Neural cell (in vitro differentiated cells): ENCODE results near the gene ZCCHC17. TPM values are rescaled to one million over a fixed set of nuclear protein-coding genes. Genes with fewer than 3 reads are reported as not detected.

Source experiments
- H2AFZ ChIP-seq: fragments of 200-600, 300-800 bp; sonication (generic), shearing (Covaris generic); 2 replicates; pipeline ENCODE4 v1.6.0; 2014; ENCODE audit warnings: low read depth, mild to moderate bottlenecking, antibody characterized with exemption, low read length, moderate library complexity
- H3F3A ChIP-seq: fragments of 200-600 bp; shearing (Covaris generic); 2 replicates; pipeline ENCODE4 v1.6.1; 2016; ENCODE audit warnings: mild to moderate bottlenecking, moderate library complexity, mixed read lengths, antibody characterized with exemption, low read length; ENCODE audit not compliant: insufficient read depth, poor library complexity, severe bottlenecking
- H3K27ac ChIP-seq: fragments of 200-600, 300-800 bp; sonication (generic), shearing (Covaris generic); 2 replicates; pipeline ENCODE4 v1.5.1; 2014; ENCODE audit warnings: mild to moderate bottlenecking, low read length, moderate library complexity
- H3K27me3 ChIP-seq: fragments of 300-800, 200-600 bp; sonication (generic), shearing (Covaris generic); 2 replicates; pipeline ENCODE4 v1.6.0; 2014; ENCODE audit warnings: mild to moderate bottlenecking, low read depth, low read length, moderate library complexity; ENCODE audit not compliant: insufficient read depth
- H3K36me3 ChIP-seq: fragments of 300-800, 200-600 bp; sonication (generic), shearing (Covaris generic); 2 replicates; pipeline ENCODE4 v1.5.1; 2014; ENCODE audit warnings: mild to moderate bottlenecking, antibody characterized with exemption, low read length, moderate library complexity; ENCODE audit not compliant: insufficient read depth
- H3K4me2 ChIP-seq: fragments of 300-800, 200-600 bp; sonication (generic), shearing (Covaris generic); 2 replicates; pipeline ENCODE4 v1.6.0; 2014; ENCODE audit warnings: mild to moderate bottlenecking, low read length
- H3K4me3 ChIP-seq: fragments of 300-800, 200-600 bp; sonication (generic), shearing (Covaris generic); 2 replicates; pipeline ENCODE4 v1.5.1; 2014; ENCODE audit warnings: mild to moderate bottlenecking, low read length, moderate library complexity
- H3K79me2 ChIP-seq: fragments of 200-600 bp; shearing (Covaris generic); replicated peaks from 2 replicates; pipeline ENCODE4 v1.6.0; 2014; ENCODE audit warnings: mild to moderate bottlenecking, low read length, moderate library complexity; ENCODE audit not compliant: insufficient read depth
- H3K9ac ChIP-seq: fragments of 300-800, 200-600 bp; sonication (generic), shearing (Covaris generic); 2 replicates; pipeline ENCODE4 v1.6.1; 2016; ENCODE audit warnings: mild to moderate bottlenecking, low read length, mixed read lengths
- H3K9me2 ChIP-seq: fragments of 200-600 bp; shearing (Covaris generic); 2 replicates; pipeline ENCODE4 v1.6.1; 2016; ENCODE audit warnings: mild to moderate bottlenecking, low read length, mixed read lengths; ENCODE audit not compliant: insufficient read depth
- H3K9me3 ChIP-seq: fragments of 200-600, 300-800 bp; sonication (generic), shearing (Covaris generic); 2 replicates; pipeline ENCODE4 v1.6.1; 2016; ENCODE audit warnings: mild to moderate bottlenecking, mixed run types, low read length, moderate library complexity, mixed read lengths
- H4K20me1 ChIP-seq: fragments of 200-600 bp; shearing (Covaris generic); 2 replicates; pipeline ENCODE4 v1.6.1; 2016; ENCODE audit warnings: mild to moderate bottlenecking, mixed run types; ENCODE audit not compliant: insufficient read depth
- EP300 ChIP-seq: fragments of 450-650 bp; conservative IDR thresholded peaks from 2 replicates; pipeline ENCODE4 v1.6.1; 2014; ENCODE audit warnings: antibody characterized with exemption, mild to moderate bottlenecking, moderate library complexity; ENCODE audit not compliant: poor library complexity, severe bottlenecking
- EZH2 ChIP-seq: fragments of 200-600, 300-800 bp; shearing (Covaris generic), sonication (generic); IDR thresholded peaks from 2 replicates; pipeline ENCODE4 v1.6.1; 2014; ENCODE audit warnings: antibody characterized with exemption, low read length, borderline replicate concordance, mild to moderate bottlenecking; ENCODE audit not compliant: insufficient read depth, poor library complexity, severe bottlenecking
- MXI1 ChIP-seq: fragments of 450-650 bp; conservative IDR thresholded peaks from 2 replicates; pipeline ENCODE4 v1.6.1; 2014; ENCODE audit warnings: antibody characterized with exemption, mild to moderate bottlenecking; ENCODE audit not compliant: poor library complexity, severe bottlenecking
- POLR2AphosphoS5 ChIP-seq: IDR thresholded peaks from 2 replicates; pipeline ENCODE4 v1.6.1; 2012
- RAD21 ChIP-seq: fragments of 450-650 bp; conservative IDR thresholded peaks from 2 replicates; pipeline ENCODE4 v1.6.1; 2014; ENCODE audit warnings: antibody characterized with exemption, mild to moderate bottlenecking, moderate library complexity
- SMC3 ChIP-seq: fragments of 450-650 bp; conservative IDR thresholded peaks from 2 replicates; pipeline ENCODE4 v1.6.1; 2014; ENCODE audit warnings: antibody characterized with exemption, mild to moderate bottlenecking, moderate library complexity; ENCODE audit not compliant: poor library complexity
- TAF1 ChIP-seq: IDR thresholded peaks from 2 replicates; pipeline ENCODE4 v1.6.1; 2012; ENCODE audit warnings: low read depth
- polyA plus RNA-seq: library from polyadenylated mRNA; depleted of rRNA; stranded (reverse); fragments of >200 nt; gene quantifications from 2 replicates; pipeline ENCODE4 v1.2.3, GENCODE V29; 2014
- TF ChIP-seq, protein P1 (sequence below): fragments of 450-650 bp; IDR thresholded peaks from 2 replicates; pipeline ENCODE4 v1.5.1; 2014; ENCODE audit warnings: antibody characterized with exemption, mild to moderate bottlenecking, moderate library complexity; ENCODE audit not compliant: poor library complexity, severe bottlenecking
- TF ChIP-seq, protein P2 (sequence below): IDR thresholded peaks from 2 replicates; pipeline ENCODE4 v1.6.1; 2012; ENCODE audit warnings: borderline replicate concordance

Gene ZCCHC17
- polyA plus RNA-seq, 1 donor from 2014 or later: 146 TPM

- Histone ChIP-seq H4K20me1 (no peaks in the 10 kb centered on the region), H3K4me3 (no peak overlapping the region), H3K79me2 (no peaks in the 10 kb centered on the region), H3K27me3 (no peaks in the 10 kb centered on the region), H3K4me2 (no peak overlapping the region), H3K9me2 (no peaks in the 10 kb centered on the region), H2AFZ (no peak overlapping the region), H3K36me3 (no peaks in the 10 kb centered on the region), H3K9ac (no peak overlapping the region), H3K27ac (no peak overlapping the region), H3K9me3 (no peaks in the 10 kb centered on the region), H3F3A (no peaks in the 10 kb centered on the region)
- TF ChIP-seq MXI1: no peak
- TF ChIP-seq EP300: no peak
- no peak for TF ChIP-seq POLR2AphosphoS5
- no peak for TF ChIP-seq RAD21
- TF ChIP-seq EZH2: no peak
- no peak for TF ChIP-seq SMC3
- TF ChIP-seq, protein P1, sequence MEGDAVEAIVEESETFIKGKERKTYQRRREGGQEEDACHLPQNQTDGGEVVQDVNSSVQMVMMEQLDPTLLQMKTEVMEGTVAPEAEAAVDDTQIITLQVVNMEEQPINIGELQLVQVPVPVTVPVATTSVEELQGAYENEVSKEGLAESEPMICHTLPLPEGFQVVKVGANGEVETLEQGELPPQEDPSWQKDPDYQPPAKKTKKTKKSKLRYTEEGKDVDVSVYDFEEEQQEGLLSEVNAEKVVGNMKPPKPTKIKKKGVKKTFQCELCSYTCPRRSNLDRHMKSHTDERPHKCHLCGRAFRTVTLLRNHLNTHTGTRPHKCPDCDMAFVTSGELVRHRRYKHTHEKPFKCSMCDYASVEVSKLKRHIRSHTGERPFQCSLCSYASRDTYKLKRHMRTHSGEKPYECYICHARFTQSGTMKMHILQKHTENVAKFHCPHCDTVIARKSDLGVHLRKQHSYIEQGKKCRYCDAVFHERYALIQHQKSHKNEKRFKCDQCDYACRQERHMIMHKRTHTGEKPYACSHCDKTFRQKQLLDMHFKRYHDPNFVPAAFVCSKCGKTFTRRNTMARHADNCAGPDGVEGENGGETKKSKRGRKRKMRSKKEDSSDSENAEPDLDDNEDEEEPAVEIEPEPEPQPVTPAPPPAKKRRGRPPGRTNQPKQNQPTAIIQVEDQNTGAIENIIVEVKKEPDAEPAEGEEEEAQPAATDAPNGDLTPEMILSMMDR: no peak
- no peak for TF ChIP-seq TAF1
- TF ChIP-seq, protein P2, sequence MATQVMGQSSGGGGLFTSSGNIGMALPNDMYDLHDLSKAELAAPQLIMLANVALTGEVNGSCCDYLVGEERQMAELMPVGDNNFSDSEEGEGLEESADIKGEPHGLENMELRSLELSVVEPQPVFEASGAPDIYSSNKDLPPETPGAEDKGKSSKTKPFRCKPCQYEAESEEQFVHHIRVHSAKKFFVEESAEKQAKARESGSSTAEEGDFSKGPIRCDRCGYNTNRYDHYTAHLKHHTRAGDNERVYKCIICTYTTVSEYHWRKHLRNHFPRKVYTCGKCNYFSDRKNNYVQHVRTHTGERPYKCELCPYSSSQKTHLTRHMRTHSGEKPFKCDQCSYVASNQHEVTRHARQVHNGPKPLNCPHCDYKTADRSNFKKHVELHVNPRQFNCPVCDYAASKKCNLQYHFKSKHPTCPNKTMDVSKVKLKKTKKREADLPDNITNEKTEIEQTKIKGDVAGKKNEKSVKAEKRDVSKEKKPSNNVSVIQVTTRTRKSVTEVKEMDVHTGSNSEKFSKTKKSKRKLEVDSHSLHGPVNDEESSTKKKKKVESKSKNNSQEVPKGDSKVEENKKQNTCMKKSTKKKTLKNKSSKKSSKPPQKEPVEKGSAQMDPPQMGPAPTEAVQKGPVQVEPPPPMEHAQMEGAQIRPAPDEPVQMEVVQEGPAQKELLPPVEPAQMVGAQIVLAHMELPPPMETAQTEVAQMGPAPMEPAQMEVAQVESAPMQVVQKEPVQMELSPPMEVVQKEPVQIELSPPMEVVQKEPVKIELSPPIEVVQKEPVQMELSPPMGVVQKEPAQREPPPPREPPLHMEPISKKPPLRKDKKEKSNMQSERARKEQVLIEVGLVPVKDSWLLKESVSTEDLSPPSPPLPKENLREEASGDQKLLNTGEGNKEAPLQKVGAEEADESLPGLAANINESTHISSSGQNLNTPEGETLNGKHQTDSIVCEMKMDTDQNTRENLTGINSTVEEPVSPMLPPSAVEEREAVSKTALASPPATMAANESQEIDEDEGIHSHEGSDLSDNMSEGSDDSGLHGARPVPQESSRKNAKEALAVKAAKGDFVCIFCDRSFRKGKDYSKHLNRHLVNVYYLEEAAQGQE: no peak
These were observed 65.2 kb downstream of the ZCCHC17 start for GRCh38 chr1:31362032-31362431.

- Histone ChIP-seq H4K20me1 (no peaks in the 10 kb centered on the region), H3F3A (no peaks in the 10 kb centered on the region), H3K9ac (no peak overlapping the region), H3K27ac (no peak overlapping the region), H3K9me3 (no peaks in the 10 kb centered on the region), H3K9me2 (no peaks in the 10 kb centered on the region), H3K27me3 (no peaks in the 10 kb centered on the region), H3K36me3 (no peaks in the 10 kb centered on the region), H3K4me2 (no peak overlapping the region), H3K4me3 (no peak overlapping the region), H2AFZ (no peak overlapping the region), H3K79me2 (no peaks in the 10 kb centered on the region)
- TF ChIP-seq, protein P1: no peak
These were observed 67.9 kb downstream of the ZCCHC17 start for GRCh38 chr1:31364561-31365250.
